Dendritic cell treated with granulocyte-macrophage colony-stimulating factor and Interleukin-4, amounts not matched to agents 40 ng/mL and 50 ng/mL, for 4 days (primary cell): ENCODE measurements around the gene PRRG2.
"Not testable (repeated sequence)": the region's sequence is repeated elsewhere in the genome, so short reads cannot be mapped to it uniquely, and the experiment has no call there.

Experiments used
- H3K27ac Mint-ChIP-seq: one replicate; pipeline ENCODE4 v1.8.0; 2022; ENCODE audit warnings: mild to moderate bottlenecking, mixed read lengths
- H3K27me3 Mint-ChIP-seq: one replicate; pipeline ENCODE4 v1.8.0; 2022; ENCODE audit warnings: mild to moderate bottlenecking, mixed read lengths
- H3K36me3 Mint-ChIP-seq: one replicate; pipeline ENCODE4 v1.8.0; 2022; ENCODE audit warnings: low read depth, mixed read lengths
- H3K4me1 Mint-ChIP-seq: one replicate; pipeline ENCODE4 v1.8.0; 2022; ENCODE audit warnings: low read depth, mixed read lengths
- H3K4me3 Mint-ChIP-seq: one replicate; pipeline ENCODE4 v1.8.0; 2022; ENCODE audit warnings: mild to moderate bottlenecking, moderate library complexity, mixed read lengths
- H3K9me3 Mint-ChIP-seq: one replicate; pipeline ENCODE4 v1.8.0; 2022; ENCODE audit warnings: mixed read lengths
- intact Hi-C: fragments of 100-400 bp; cut with micrococcal nuclease; formaldehyde crosslinking; loops from one replicate; pipeline ENCODE4 v1.15.0; 2022

PRRG2 gene

DNA sequence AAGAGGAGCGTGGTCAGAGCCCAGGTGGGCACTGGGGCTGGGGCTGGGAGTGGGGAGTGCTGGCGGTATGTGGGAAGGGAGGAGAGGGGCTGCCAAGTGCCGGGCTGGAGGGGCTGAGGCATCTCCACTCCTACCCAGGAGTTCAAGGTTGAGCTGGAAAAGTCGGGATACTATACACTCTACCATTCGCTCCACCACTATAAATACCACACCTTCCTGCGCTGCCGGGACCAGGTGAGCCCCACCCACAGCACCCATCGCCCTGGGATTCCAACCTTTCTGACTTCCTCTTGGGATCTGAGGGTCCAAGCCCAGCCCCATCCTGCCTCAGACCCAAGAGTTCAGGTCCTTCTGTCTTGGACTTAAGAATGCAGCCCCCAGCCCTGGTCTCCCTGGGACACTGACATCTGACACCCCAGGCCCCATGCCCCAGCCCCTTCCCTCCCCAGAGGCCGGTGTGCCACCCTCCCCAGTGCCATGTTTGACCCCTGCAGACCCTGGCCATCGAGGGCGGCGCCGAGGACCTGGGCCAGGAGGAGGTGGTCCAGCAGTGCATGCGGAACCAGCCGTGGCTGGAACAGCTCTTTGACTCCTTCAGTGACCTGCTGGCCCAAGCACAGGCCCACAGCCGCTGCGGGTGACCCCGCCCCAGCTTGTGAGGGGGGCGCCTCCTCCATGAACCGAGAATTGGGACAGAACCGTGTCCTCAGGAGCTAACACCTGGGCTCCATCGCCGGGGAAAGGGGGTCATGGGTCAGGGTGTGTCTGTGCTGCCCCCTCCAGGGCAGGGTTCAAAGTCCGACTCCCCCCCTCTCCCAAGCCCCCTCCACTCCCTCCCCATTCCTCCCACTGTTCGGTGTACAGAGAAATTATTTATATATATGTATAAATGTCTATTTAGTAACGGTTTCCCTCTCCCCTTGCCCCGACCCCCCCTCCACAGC lies 44.1 kb downstream of the PRRG2 start:
- Mint-ChIP-seq H3K27me3 (no peaks in the 10 kb centered on the region), H3K4me3 (no peak overlapping the region), H3K36me3 (peaks cover 99% of the 10 kb centered on the region), H3K27ac (no peak overlapping the region), H3K4me1 (no peaks in the 10 kb centered on the region), H3K9me3 (no peaks in the 10 kb centered on the region)
- intact Hi-C loops: no loop called here

- Mint-ChIP-seq H3K9me3 (no peaks in the 10 kb centered on the region), H3K4me1 (no peaks in the 10 kb centered on the region), H3K27me3 (no peaks in the 10 kb centered on the region), H3K4me3 (no peak overlapping the region), H3K36me3 (peaks cover 89% of the 10 kb centered on the region), H3K27ac (no peak overlapping the region)
- intact Hi-C loops: no loop called here
These were observed 45.1 kb downstream of the PRRG2 start for GRCh38 chr19:49626226-49626625.

DNA sequence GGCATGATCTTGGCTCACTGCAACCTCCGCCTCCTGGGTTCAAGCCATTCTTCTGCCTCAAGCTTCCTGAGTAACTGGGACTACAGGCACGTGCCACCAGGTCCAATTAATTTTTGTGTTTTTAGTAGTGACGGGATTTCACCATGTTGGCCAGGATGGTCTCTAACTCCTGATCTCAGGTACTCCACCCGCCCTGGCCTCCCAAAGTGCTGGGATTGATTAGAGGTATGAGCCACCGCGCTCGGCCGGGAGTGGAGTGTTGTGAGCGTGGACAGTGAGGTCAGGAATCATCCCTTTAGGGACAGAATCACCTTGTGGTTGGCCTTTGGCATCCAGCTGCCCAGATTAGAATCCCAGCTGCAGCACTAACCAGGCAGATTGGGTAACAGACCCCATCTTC lies 48.5 kb downstream of the PRRG2 start:
- H3K4me1 Mint-ChIP-seq: no peaks in the 10 kb centered on the region
- no peaks in the 10 kb centered on the region for H3K9me3 Mint-ChIP-seq
- H3K4me3 Mint-ChIP-seq: no peak overlapping the region
- H3K27me3 Mint-ChIP-seq: peaks cover 1% of the 10 kb centered on the region
- peaks cover 55% of the 10 kb centered on the region for H3K36me3 Mint-ChIP-seq
- intact Hi-C loops: no loop called here
- H3K27ac Mint-ChIP-seq: no peak overlapping the region

- H3K36me3 Mint-ChIP-seq: peaks cover 56% of the 10 kb centered on the region
These were observed 50.0 kb downstream of the PRRG2 start for GRCh38 chr19:49631014-49631588.

DNA sequence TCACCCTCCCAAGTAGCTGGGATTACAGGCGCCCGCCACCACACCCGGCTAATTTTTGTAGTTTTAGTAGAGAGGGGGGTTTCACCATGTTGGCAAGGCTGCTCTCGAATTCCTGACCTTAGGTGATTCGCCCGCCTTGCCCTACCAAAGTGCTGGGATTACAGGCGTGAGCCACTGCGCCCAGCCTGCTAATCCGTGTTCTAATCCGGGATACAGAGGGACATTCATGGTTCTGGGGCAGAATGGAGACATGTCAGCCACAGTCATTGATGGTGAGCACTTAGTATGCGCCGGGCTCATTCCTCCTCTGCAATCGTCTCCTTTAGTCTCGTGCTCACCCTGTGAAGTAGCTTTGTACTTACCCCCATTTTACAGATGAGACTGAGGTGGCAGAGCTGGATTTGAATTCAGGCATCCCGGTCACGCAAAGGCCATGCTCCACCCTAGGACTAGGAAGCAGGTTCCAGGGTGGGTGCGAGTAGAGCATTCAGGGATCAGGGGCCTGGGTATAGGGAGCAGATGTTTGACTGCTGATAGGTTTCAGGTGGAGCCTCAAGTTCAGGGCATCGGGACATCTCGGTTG lies 50.6 kb downstream of the PRRG2 start:
- H3K4me3 Mint-ChIP-seq: no peak overlapping the region
- H3K9me3 Mint-ChIP-seq: no peaks in the 10 kb centered on the region
- H3K4me1 Mint-ChIP-seq: peaks cover 15% of the 10 kb centered on the region
- peaks cover 56% of the 10 kb centered on the region for H3K36me3 Mint-ChIP-seq
- H3K27me3 Mint-ChIP-seq: peaks cover 4% of the 10 kb centered on the region
- H3K27ac Mint-ChIP-seq: no peak overlapping the region
- intact Hi-C loops: no loop called here

More at GRCh38 chr19:49631014-49631588, 50.0 kb downstream of the PRRG2 start:
- Mint-ChIP-seq H3K4me1 (peaks cover 9% of the 10 kb centered on the region), H3K9me3 (no peaks in the 10 kb centered on the region), H3K27ac (no peak overlapping the region), H3K4me3 (no peak overlapping the region), H3K27me3 (peaks cover 4% of the 10 kb centered on the region)
- intact Hi-C loops: no loop called here

- Mint-ChIP-seq H3K4me1 (peaks cover 20% of the 10 kb centered on the region), H3K9me3 (no peaks in the 10 kb centered on the region), H3K27me3 (peaks cover 4% of the 10 kb centered on the region), H3K36me3 (peaks cover 51% of the 10 kb centered on the region), H3K4me3 (no peak overlapping the region), H3K27ac (no peak overlapping the region)
- intact Hi-C loops: no loop called here
These were observed 51.5 kb downstream of the PRRG2 start for GRCh38 chr19:49632576-49632975.

GRCh38 chr19:49633273-49633672 lies 52.2 kb downstream of the PRRG2 start:
- H3K27me3 Mint-ChIP-seq, H3K4me3 Mint-ChIP-seq, intact Hi-C loops, H3K9me3 Mint-ChIP-seq, H3K27ac Mint-ChIP-seq: not testable (repeated sequence)
- Mint-ChIP-seq H3K36me3 (peaks cover 44% of the 10 kb centered on the region), H3K4me1 (peaks cover 27% of the 10 kb centered on the region)

DNA sequence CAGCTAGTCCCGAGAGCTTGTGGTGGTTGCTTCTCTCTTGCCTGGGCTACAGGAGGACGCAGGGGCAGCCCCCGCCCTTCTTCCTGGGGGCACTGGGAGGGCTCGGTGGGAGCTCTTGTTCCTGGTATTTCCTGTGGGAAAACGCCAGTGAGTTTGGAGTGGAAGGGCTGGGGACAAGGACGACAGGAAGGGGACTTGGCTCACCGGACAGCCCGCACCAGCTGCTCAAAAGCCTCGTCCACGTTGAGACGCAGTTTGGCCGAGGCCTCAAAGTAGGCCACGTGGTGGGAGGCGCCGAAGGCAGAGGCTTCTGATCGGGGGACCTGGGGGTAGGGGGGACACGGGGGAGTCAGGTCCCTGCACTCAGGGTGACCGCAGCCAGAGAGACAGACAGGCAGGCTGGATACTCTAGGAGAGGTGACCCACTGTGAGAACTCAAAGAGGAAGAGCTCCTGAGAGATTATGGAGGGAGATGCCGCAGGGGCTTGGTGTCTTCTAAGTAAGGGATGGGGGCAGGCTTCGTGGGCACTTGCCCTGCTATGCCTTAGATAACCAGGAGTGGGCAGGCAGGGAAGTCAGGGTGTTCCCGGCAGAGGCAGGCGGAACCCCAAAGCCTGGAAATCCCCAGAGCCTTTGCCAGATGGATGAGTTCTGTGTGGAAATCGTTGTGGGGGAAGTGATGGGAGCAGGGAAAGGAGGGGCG lies 54.6 kb downstream of the PRRG2 start:
- Mint-ChIP-seq H3K9me3 (no peaks in the 10 kb centered on the region), H3K27ac (peak overlapping the region; percentile 100), H3K4me3 (no peak overlapping the region), H3K36me3 (peaks cover 36% of the 10 kb centered on the region), H3K27me3 (peaks cover 4% of the 10 kb centered on the region), H3K4me1 (peaks cover 43% of the 10 kb centered on the region)
- intact Hi-C loops: no loop called here

DNA sequence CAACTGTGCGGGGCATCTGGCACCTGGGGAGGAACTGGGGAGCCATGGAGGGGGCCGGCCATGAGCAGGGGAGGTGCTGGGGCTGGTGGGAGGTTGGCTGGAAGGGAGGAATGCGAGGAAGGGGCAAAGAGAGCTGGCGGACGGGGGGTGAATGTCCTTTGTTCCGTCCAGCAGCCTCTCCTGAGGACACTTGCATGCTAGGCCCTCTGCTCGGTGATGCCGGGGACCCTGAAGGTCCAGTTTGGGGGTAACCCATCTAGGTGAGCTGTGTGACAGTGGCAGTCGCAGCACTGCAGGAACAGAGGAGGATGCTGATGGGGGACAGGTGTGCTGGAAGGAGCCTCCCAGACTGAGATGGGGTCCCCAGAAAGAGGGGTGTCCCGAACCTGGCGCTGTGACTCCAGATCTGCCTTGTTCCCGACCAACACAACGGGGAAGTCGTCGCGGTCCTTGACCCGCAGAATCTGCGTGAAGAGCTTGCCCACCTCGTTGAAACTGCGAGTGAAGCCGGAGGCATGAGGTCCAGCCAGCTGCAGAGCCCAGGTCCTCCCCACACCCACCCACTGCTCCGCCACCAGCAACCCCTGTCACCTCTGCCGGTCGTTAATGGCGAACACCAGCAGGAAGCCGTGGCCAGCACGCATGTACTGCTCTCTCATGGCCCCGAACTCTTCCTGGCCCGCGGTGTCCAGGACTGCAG lies 55.3 kb downstream of the PRRG2 start:
- Mint-ChIP-seq H3K9me3 (no peaks in the 10 kb centered on the region), H3K27me3 (peaks cover 4% of the 10 kb centered on the region), H3K36me3 (peaks cover 41% of the 10 kb centered on the region), H3K4me3 (no peak overlapping the region), H3K4me1 (peaks cover 48% of the 10 kb centered on the region), H3K27ac (peak overlapping the region; percentile 100)
- intact Hi-C loops: no loop called here

- H3K36me3 Mint-ChIP-seq: peaks cover 48% of the 10 kb centered on the region
- no peaks in the 10 kb centered on the region for H3K9me3 Mint-ChIP-seq
- peaks cover 3% of the 10 kb centered on the region for H3K27me3 Mint-ChIP-seq
- intact Hi-C loops: no loop called here
- H3K4me3 Mint-ChIP-seq: peak overlapping the region; percentile 99
- H3K4me1 Mint-ChIP-seq: peaks cover 55% of the 10 kb centered on the region
- peak overlapping the region; percentile 100 for H3K27ac Mint-ChIP-seq
These were observed 57.0 kb downstream of the PRRG2 start for GRCh38 chr19:49637821-49638738.

GRCh38 chr19:49639401-49640112 lies 58.4 kb downstream of the PRRG2 start:
- peak overlapping the region; percentile 100 for H3K27ac Mint-ChIP-seq
- H3K4me3 Mint-ChIP-seq: peak overlapping the region; percentile 99
- no peaks in the 10 kb centered on the region for H3K9me3 Mint-ChIP-seq
- intact Hi-C loops: loop anchor here (1.0 to 5.0 kb wide), 6 partner anchors 25 to 187 kb away; partner anchors contain the start of genes ALDH16A1, BCL2L12, FUZ and IRF3
- peaks cover 52% of the 10 kb centered on the region for H3K36me3 Mint-ChIP-seq
- H3K27me3 Mint-ChIP-seq: peaks cover 3% of the 10 kb centered on the region
- H3K4me1 Mint-ChIP-seq: peaks cover 66% of the 10 kb centered on the region
